NCI-H748 (cell line): ENCODE data around the gene UBB.
A peak's percentile ranks its signal among the peaks of the same experiment; 100 is the strongest.

Experiments used
- DNase-seq: peaks from one replicate; lab custom pipeline; 2025; ENCODE audit not compliant: unreplicated experiment; lab: John Stamatoyannopoulos, UW

UBB gene

DNA sequence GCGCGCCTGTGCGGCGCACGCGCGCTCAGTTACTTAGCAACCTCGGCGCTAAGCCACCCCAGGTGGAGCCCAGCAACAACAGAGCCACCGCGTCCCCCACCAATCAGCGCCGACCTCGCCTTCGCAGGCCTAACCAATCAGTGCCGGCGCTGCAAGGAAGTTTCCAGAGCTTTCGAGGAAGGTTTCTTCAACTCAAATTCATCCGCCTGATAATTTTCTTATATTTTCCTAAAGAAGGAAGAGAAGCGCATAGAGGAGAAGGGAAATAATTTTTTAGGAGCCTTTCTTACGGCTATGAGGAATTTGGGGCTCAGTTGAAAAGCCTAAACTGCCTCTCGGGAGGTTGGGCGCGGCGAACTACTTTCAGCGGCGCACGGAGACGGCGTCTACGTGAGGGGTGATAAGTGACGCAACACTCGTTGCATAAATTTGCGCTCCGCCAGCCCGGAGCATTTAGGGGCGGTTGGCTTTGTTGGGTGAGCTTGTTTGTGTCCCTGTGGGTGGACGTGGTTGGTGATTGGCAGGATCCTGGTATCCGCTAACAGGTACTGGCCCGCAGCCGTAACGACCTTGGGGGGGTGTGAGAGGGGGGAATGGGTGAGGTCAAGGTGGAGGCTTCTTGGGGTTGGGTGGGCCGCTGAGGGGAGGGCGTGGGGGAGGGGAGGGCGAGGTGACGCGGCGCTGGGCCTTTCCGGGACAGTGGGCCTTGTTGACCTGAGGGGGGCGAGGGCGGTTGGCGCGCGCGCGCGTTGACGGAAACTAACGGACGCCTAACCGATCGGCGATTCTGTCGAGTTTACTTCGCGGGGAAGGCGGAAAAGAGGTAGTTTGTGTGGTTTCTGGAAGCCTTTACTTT is at the start of gene UBB:
Gene UBB, plus strand, starts transcription at position 452 of the 856 bp plus-strand sequence. CDS start 817 bp downstream, outside the sequence.
- peak; percentile 99 for DNase-seq

DNA sequence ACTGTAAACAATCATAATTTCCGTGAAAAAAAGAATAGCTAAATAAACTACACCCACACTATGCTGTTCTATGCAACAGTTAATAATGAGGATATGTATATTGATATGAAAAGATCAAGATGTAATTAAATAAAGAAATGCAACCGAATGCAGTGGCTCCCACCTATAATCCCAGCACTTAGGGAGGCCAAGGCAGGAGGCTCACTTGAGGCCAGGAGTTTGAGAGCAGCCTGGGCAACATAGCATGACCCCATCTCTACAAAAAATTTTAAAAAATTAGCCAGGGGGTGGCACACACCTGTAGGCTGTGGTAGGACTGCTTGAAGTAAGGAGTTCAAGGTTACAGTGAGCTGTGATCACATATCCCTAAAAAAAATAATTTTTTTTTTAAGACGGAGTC is 42.5 kb upstream of the UBB start:
- DNase-seq, result no peak

DNA sequence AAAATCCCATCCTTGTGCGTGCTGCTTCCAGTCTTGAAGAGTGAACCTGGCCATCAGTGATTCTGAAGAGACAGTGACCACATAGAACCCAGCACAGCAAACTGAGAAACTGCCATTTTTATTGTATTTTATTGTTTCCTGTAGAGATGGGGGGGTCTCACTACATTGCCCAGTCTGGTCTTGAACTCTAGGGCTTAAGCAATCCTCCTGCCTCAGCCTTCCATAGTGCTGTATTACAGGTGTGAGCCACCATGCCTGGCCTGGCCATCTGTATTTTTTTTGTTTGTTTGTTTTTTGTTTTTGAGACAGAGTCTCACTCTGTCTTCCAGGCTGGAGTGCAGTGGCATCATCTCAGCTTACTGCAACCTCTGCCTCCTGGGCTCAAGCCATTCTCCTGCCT is 41.5 kb upstream of the UBB start:
- DNase-seq, result no peak

DNA sequence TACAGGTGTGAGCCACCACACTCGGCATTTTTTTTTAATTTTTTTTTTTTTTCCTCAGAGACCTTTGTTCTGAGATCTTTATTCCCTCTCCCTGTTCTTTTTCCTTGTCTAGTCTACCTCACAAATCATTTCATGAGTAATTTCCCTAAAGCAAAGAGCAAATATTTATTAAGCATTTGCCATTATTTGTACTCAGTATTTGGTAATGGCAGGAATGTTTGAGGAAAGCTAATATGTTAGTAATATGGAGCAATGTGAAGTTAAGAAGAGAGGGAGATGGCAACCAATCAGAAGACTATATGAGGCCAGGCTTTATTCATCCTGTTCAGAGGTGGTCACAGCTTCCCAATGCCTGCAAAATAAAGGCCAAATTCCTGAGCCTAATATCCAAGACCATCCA is 40.9 kb upstream of the UBB start:
- no peak for DNase-seq

DNA sequence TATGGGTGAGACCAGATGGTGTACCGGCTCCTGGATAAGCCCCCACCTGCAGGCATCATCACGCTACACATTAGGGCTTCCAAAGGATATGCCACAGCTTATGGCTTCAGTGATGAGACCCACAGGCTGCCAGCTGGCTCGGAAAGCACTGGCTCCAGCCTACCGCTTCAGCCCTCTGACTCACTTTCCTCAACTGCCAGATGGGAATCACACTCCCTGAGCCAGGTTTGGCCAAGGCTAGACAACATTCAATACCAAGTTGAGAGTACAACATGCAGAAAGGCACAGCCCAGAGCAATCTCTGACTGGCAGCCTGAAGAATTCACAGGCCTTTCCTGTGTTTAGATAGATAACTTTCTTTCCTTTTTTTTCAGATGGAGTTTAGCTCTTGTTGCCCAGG is 37.9 kb upstream of the UBB start:
- DNase-seq, result no peak

DNA sequence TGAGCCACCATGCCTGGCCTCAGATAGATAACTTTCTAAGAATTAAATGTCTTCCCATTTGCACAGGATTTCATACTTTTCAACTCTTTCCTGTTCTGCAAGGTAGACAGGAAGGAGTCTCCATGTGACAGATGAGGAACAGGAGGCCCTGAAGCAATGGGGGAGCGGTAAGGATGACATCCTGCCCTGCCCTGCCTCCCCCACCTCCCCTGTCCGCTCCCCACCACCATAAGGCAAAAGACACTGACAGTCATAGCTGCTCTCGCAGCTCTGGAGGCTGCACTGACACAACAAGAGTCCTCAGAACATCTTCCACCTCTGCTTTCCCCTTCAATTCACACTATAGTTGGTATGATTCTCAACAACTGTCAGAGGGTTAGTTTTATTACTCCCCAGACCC is 37.3 kb upstream of the UBB start:
- no peak for DNase-seq

DNA sequence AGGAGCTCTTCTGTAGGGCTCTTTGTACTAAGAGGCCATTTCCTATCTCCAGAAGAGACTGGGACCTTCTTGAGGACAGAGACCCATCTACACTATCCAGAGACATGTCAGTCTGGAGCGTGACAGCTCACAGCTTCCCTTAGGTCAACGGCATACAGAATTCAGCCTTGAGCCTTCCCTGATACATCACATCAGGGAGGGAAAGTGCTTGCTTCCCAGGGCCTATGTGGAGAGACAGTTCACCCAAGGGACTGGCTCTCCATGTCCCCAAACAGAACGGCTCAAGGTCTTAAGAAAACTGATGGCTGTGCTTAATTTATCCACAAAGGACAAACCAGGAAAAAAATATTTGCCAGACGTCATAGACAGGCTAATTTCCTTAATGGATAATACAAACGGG is 35.3 kb upstream of the UBB start:
- DNase-seq, result no peak

DNA sequence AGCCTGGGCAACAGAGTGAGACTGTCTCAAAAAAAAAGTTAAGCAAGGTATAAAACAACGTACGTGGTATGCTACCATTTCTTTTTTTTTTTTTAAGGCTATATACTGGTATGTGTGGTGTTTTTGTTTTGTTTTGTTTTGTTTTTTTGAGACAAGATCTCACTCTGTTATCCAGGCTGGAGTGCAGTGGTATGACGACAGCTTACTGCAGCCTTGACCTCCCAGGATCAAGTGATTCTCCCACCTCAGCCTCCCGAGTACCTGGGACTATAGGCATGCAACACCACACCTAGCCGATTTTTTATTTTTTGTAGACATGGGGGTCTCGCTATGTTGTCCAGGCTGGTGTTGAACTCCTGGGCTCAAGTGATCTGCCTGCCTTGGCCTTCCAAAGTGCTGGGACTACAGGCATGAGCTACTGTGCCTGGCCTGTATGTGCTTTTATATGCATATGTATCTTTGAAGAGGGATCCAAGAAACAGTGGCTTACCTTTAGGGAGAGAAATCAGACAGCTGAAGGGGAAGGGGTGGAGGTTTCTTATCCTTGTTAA is 34.1 kb upstream of the UBB start:
- DNase-seq, result no peak

DNA sequence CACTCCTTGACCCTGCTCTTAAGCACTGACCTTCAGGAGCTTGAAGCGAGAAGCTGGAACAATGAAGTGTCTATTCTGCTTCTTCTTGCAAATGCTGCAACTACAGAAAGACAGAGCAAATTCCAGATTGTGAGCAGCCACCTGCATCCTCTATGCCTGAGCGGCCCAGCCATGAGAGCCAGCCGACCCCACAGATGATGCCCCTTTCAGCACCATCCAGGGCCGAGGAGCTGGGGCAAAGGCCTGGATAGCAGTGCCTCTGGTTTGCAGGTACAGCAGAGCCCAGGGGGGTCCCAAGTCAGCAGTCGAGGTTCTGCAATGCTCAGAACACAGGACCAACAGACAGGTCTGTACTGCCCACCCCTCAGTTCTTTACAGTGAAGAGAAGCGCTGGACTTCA is 32.3 kb upstream of the UBB start:
- no peak for DNase-seq

DNA sequence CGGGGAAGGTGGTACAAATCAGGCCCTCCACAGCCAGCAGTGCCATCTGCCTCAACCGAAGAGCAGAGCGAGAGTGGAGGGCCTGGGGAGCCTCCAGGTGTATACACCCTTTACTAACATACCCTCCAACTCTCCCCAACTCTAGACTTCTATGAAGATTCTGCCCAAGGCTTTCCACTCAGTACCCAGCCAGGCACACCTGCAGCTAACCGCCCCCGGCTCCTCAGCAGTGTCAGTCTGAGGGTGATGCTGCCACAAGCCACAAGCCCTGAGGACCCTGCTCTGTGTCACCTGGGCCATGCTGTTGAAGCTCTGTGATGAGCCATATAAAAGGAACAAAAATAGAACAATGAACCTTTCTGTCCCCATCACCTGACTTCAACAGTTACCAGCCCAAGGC is 31.5 kb upstream of the UBB start:
- DNase-seq, result no peak

DNA sequence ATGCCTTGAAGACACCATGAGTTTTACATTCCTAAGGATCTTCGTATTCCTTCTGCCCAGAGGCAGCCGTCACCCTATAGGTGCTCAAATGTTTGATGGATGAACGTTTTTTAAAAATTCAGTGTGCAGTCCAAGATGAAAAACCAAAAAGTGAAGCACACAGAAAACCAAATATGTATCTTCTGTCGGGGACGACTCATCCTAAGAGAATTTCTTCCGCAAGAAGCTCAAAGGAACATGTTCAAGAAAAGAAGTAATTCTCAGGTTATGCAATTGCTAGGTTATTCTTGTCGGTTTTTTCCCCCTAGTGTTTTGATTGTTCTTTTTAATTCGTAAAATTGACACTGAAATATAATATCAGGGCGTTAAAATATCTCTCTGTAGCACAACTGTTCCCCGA is 29.1 kb upstream of the UBB start:
- no peak for DNase-seq

DNA sequence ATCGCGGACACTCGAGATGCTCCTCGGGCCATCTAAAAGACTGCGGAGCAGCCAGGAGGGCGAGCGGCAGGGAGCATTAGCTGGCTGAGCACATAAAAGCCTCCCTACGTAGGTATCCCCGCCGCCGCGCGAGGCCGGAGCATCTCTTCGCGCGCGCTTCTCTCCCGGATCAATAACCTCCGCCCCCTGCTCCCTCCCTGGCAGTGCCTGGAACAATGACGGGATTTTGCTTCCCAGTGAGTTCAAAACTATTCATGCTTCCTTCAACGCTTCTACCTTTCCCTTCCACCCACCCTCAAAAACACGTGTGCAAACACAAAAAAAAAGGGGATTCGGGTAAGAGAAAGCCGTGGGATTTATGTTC is 28.6 kb upstream of the UBB start:
- peak; percentile 94 for DNase-seq

DNA sequence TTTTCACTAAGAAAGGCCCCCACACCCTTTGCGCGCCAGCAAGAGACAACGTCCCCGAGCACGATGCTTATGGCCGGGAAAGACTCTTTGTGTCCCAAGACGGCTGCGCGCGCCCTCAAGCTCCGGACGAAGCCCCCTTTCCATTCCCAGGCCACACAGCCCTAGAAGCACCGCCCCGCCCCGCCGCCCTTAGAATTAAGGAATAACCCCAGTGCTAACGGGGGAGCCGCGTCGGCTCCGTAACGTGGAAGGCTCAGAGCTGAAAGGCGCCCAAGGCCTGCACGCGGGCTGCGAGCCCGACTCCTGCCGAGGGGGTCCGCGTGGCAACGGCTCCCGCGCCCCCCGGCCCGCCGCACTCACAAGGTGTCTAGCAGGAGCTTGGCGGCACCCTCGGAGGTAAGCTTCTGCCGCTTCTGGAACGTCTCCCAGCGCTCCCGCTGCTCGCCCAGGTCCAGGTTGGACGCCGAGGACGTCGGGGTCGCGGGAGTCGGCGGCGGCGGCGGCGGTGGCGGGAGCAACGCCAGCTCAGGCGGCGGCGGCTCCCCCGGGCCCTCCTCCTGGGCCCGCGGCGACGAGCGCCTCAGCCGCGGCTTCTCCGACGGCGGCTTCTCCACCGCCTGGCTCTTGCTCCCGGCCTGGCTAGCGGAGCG is 28.1 kb upstream of the UBB start:
- DNase-seq, result peak; percentile 88

DNA sequence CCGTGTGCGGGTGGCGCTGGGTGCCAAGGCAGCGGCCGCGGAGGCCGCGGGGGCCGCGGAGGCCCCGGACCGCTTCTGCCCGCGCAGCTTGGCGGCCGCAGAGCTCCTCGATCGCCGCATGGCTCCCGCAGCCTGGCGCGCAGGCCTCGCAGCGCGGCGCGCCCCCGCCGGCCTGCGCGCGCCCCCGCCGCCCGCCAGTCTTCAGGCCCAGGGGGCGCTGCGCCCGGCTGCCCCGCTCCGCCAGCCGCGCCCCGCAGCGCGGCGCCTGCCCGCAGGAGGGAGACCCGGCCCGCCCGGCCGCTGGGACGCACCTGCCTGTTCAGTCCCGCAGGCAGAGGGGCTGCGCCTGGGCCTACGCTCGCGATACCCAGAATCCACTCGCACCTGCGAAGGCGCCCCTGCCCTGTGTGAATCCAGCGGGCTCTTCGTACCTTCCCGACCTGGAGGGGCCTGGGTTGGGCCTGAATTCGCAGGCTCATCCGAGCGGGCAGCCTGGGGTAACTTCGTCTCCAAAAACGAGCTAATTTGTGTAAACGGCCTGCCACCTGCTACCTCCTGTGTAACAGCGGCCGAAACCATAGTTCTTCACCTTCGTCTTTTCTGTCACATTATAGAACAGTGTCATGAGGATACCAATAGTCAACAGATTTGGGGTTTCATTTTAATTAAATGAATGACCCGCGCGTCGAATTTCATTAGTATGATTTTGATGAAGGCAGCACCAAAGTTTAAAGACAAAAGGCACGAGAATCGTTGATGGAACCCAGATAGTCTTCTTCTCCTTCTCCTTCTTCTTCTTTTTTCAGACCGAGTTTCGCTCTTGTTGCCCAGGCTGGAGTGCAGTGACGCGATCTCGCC is 27.3 kb upstream of the UBB start, which contains the start of gene CENPV:
Gene CENPV, minus strand, starts transcription at position 153 of the 858 bp plus-strand sequence. Its CDS starts 33 bp downstream, at position 120.
- DNase-seq, result peak; percentile 90

DNA sequence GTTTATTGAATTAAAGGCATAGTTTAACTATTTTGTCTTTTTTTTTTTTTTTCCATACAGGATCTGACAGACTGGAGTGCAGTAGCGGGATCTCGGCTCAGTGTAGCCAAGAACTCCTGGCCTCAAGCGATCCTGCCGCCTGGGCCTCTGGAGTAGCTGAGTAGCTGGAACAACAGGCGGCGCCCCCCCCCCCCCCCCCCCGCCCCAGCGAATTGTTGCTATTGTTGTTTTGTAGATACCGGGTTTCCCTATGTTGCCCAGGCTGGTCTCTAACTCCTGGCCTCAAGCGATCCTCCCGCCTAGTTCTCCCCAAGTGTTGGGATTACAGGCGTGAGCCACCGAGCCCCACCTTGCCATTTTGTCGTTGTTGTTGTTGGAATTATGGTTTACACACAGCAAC is 26.3 kb upstream of the UBB start:
- DNase-seq, result no peak

DNA sequence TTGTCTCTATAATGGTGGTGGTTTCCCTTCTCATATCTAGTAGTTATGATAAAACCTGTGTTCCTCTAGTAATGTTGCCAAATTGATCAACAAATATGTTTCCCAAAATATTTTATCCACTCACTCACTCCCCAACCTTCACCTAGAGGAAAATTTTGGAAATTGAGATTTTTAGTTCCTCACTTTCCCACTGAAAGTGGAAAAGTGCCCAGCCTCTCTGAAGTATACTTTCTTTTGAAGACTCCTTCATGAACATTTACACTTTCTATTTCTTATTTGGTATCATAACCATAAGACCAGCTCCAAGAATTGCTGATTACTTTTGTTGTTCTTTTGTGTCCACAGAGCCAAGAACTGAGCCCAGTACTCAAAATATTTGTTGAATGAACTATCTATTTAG is 22.5 kb upstream of the UBB start:
- no peak for DNase-seq

DNA sequence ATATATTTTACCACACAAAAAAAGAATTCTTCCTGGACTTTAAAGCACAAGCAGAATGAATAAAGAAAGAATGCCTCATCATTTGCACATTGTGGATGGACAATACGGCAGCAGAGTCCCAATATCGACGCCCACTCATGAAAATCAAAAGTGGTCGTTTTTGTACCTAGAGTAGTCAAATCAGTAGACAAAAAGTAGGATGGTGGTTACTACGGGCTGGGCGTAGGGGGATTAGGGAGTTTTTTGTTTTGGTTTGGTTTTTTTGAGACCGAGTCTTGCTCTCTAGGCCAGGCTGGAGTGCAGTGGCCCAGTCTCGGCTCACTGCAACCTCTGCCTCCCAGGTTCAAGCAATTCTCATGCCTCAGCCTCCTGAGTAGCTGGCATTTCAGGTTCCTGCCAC is 19.0 kb upstream of the UBB start:
- DNase-seq, result no peak

DNA sequence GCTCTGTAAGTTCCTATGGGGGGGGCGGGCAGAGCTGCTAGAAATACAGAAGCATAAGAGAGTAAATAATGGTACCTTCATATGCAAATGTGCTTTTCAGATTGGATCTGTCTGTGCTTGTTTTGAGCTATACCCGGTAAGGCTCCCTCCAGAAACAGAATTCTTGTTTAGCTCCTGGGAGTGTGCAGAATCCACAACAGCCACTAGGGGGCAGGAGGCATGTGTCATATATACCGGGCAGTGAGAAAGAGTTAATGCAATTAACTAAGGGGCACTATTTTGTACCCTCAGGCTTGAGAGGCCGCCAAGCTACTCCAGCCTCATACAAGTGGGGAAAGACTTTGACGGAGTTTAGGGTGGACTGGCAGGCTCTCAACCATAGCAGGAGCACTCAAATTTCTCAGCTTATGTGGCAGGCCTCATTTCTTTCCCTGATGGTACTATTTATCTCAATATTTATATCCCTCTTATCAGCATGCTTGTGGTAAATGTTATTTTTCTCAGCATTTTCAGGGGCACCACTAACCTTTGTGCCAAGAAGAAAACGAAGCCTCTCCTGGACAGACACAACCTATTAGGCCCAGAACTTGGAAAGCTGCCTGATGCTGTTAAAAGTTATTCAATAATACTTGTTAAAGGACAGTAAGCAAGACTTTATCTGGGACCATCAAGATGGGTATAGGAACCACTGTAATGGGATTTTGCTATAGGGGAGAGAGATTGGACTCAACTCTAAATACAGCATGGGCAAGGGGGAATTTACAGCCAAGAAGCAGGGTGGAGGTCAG is 16.9 kb upstream of the UBB start:
- DNase-seq, result peak; percentile 84

DNA sequence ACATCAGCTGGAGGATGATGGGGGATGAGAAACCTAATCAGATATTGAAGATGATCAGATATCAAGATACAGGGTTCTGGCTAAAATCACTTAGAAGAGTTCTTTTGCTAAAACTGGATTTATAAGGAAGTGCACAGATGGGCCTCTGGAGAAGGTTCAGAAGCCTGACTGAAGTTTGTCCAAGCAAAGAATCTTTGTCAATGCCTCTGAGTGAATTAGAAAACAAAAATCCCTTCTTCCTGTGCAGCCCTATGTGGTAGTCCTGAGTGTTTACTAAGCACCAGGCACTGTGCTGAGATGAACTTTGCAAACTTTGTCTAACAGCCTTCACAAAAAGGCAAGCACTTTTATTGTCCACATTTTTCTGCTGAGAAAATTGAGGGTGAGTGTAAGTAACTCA is 16.3 kb upstream of the UBB start:
- DNase-seq, result no peak

DNA sequence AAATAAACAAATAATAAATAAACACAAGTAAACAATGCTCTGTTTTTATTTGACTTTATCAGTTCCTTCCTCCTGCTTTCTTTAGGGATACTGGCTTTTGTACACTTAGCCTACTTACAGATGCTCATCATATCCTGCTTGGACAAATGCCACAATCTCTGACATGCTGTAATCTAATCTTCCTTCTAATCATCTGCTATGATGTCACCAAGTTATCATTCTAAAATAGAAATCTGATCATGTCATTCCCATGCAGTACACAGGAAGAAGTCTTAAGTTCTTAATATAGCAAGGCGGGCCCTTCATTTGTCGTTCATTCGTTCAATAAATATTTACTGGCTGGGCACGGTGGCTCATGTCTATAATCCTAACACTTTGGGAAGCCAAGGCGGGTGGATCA is 9.1 kb upstream of the UBB start:
- DNase-seq, result peak; percentile 18
